Melanocyte of skin (primary cell): Measurements from ENCODE around the gene GPR62. TPM values are rescaled to one million over a fixed set of nuclear protein-coding genes. Genes with fewer than 3 reads are reported as not detected.

Experiments used
- small RNA-seq, 2 donors: library from RNA; depleted of rRNA; stranded (forward); fragments of <200 nt; gene quantifications; one replicate each; pipeline ENCODE3, GENCODE V24; 2012
- total RNA-seq, 2 donors: library from RNA; depleted of rRNA; stranded (reverse); fragments of >200 nt; gene quantifications; 2 replicates each; pipeline ENCODE4 v1.2.3, GENCODE V29; 2012

The GPR62 gene
- under 1 TPM in 1 of 2 donors, not detected in 1; under 0.01 TPM for total RNA-seq

DNA sequence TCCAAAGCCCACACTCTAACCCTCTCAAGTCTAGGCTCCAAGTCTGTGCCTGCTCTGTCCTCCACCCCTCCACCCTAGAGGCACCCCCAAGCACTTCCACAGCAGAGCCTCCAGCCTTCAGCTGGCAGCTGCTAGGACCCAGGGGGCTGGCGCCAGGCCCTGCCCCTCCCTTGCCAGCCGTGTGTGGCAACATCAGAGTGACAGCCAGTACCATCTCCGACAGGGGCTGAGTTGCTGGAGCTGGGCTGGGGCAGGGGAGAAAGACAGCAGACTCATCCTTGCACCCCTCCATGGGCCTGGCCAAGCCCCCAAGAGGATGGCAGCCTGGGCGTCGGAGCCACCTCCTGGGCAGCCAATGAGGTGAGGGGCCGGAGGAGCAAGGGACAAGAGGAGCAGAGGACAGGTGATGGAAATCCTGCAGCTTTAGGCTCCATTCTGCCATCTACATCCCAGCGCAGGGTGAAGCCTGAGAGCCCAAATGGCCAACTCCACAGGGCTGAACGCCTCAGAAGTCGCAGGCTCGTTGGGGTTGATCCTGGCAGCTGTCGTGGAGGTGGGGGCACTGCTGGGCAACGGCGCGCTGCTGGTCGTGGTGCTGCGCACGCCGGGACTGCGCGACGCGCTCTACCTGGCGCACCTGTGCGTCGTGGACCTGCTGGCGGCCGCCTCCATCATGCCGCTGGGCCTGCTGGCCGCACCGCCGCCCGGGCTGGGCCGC lies at the start of gene GPR62:
Gene GPR62, plus strand, starts transcription at position 207 of the 718 bp plus-strand sequence. Its CDS starts 272 bp downstream, at position 479.

GRCh38 chr3:51941798-51942602 lies 13.2 kb upstream of the GPR62 start, which contains the start of the genes PARP3 and RRP9:
PARP3 (plus strand) TSS chr3:51942363; CDS start chr3:51943356, 993 bp downstream.
RRP9 (minus strand) TSS chr3:51941904; CDS start chr3:51941867, 37 bp downstream.

DNA sequence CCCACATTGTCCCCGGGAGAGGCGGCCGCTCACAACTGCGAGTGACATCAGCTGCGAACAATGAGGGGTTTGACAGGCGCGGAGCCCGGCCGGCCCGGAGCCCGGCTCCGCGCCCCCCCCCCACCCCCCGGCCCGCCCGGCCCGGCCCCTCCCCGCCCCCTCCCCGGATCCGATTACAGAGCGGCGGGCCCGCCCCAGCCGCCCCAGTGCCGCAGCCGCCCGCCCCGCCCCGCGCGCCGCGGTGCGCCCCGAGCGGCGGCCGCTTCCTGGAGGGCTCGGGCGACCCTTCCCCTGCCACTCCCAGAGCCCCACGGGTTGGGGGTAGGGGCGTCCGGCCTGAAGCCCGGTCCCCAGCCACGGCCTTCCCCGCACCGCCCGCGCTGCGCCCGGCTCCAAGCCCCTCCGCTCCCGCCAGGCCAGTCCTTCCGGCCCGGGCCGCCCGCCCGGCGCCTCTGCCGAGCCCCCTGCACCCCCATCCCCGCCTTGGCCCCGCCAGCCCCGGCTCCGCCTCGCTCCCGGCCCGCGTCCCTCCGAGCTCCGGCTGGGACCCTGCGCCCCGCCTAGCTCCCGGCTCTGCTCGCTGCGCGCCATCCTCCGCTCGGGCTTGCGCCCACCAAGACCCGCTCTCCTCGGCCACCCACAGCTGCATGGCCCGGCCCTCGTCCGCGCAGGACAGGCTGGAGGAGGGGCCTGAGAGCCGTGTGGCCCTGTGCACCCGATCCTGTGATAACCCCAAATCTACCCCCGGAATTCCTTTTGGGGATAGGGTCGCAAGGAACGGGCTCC lies 12.4 kb downstream of the GPR62 start, which contains the start of gene PCBP4:
Gene PCBP4, minus strand, starts transcription at position 71 of the 786 bp plus-strand sequence. CDS start 6,214 bp downstream, outside the sequence.

DNA sequence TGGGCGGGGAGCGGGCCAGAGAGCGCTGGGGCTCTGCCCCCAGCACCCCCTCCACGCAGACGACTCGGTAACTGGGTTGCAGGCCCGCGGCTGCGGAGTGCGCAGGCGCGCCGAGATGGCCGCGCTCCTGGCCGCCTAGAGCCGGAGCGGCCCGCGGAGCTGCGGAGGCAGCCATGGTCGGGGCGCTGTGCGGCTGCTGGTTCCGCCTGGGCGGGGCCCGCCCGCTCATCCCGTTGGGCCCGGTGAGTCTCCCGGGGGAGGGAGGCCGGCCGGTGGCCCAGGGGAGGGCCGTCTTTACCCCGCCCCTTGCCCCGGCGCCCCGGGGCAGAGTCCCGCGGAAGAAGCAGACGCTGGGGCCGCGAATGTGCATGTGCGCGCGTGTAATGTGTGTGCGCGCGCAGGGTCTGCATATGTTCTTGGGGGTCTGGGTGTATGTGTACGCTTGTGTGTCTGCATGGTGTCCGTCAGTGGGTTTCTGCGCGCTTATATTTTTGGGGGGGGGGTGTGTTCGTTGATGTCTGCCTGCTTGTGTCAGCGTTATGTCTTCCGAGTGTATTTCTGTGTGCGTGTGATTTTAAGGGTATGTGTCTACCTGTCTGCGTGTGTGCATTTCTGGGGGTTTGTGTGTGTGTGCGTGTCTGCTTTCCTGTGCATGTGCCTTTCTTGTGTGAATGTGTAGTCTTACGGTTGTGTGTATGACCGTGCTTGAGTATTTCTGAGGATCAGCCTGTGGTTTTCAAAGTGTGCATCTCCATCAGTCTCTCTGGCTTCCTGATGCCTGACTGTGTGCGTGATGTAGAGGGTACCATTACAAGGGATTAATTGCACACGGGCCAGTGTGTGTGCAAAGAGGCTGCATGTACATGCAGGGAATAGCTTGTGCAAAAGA lies 20.0 kb downstream of the GPR62 start, which contains the start of gene ABHD14A:
Gene ABHD14A, plus strand, starts transcription at position 102 of the 889 bp plus-strand sequence. Its CDS starts 72 bp downstream, at position 174.

GRCh38 chr3:51982838-51983577 lies 27.8 kb downstream of the GPR62 start, which contains the start of gene ACY1:
ACY1 (plus strand) TSS chr3:51983535; CDS start chr3:51984065, 530 bp downstream.

GRCh38 chr3:51995346-51996163 lies 40.4 kb downstream of the GPR62 start, which contains the start of gene RPL29:
RPL29 (minus strand) TSS chr3:51995895; CDS start chr3:51995461, 434 bp downstream.

Small RNA genes lying within 50 kb of the gene (small RNA-seq; reads per million reads assigned to genes)
- 0 reads per million in 2 donors for gene AC115284.1

Other genes with a start within 250 kb of the GPR62 start
- gene GRM2, start 248.3 kb upstream of the GPR62 start, total RNA-seq, result under 1 TPM; under 0.01 TPM
- gene IQCF6, start 176.1 kb upstream of the GPR62 start, total RNA-seq, result not detected
- gene IQCF2, start 93.8 kb upstream of the GPR62 start, total RNA-seq, result not detected
- gene IQCF5, start 79.8 kb upstream of the GPR62 start, total RNA-seq, result not detected
- not detected for gene IQCF1, start 52.0 kb upstream of the GPR62 start, total RNA-seq
- 10 to 100 TPM; 16.2 to 49.3 TPM for gene RRP9, start 13.5 kb upstream of the GPR62 start, total RNA-seq
- 10 to 100 TPM; 10.3 to 14.8 TPM for gene PARP3, start 13.0 kb upstream of the GPR62 start, total RNA-seq
- gene PCBP4, start 12.1 kb downstream of the GPR62 start, total RNA-seq, result 10 to 100 TPM; 10.3 to 21.3 TPM
- 10 to 100 TPM; 24.3 to 26.5 TPM for gene ABHD14B, start 18.7 kb downstream of the GPR62 start, total RNA-seq
- gene ABHD14A, start 19.7 kb downstream of the GPR62 start, total RNA-seq, result 1 to 10 TPM; 9.0 to 9.6 TPM
- 10 to 100 TPM; 53.0 to 59.6 TPM for gene ACY1, start 28.2 kb downstream of the GPR62 start, total RNA-seq
- 1,000 to 10,000 TPM in 1 of 2 donors, 100 to 1,000 TPM in 1; 900 to 1,242 TPM for gene RPL29, start 40.5 kb downstream of the GPR62 start, total RNA-seq
- gene DUSP7, start 101.2 kb downstream of the GPR62 start, total RNA-seq, result 10 to 100 TPM in 1 of 2 donors, 1 to 10 TPM in 1; 7.9 to 15.0 TPM
- 10 to 100 TPM in 1 of 2 donors, 1 to 10 TPM in 1; 7.9 to 16.3 TPM for gene POC1A, start 199.0 kb downstream of the GPR62 start, total RNA-seq
- 10 to 100 TPM; 74.6 to 80.9 TPM for gene ALAS1, start 242.8 kb downstream of the GPR62 start, total RNA-seq